GM18507 (cell line): ENCODE measurements around the gene ANP32A.

ENCODE experiments used
- DNase-seq: peaks from one replicate; pipeline ENCODE4 v3.0.0; 2011; ENCODE audit warnings: low read depth; ENCODE audit not compliant: insufficient read length; ENCODE audit errors: extremely low spot score
- FAIRE-seq: peaks from 2 replicates; lab custom pipeline; 2011; peaks lifted over from hg19 to GRCh38; lab: Jason Lieb, UNC

Gene ANP32A

GRCh38 chr15:68802373-68802772 lies 18.3 kb downstream of the ANP32A start:
- FAIRE-seq (no peak), DNase-seq (no peak)

- FAIRE-seq (no peak), DNase-seq (no peak)
These were observed 19.0 kb downstream of the ANP32A start for GRCh38 chr15:68801572-68802148.

GRCh38 chr15:68800875-68801274 lies 19.8 kb downstream of the ANP32A start:
- FAIRE-seq: no peak

GRCh38 chr15:68798346-68799094 lies 22.2 kb downstream of the ANP32A start:
- no peak for FAIRE-seq
- DNase-seq: no peak

More at GRCh38 chr15:68800875-68801274, 19.8 kb downstream of the ANP32A start:
- no peak for DNase-seq

- DNase-seq (no peak), FAIRE-seq (no peak)
These were observed 22.9 kb downstream of the ANP32A start for GRCh38 chr15:68797599-68798345.

GRCh38 chr15:68797191-68797590 lies 23.5 kb downstream of the ANP32A start:
- FAIRE-seq (peak; percentile 75), DNase-seq (no peak)

- no peak for DNase-seq
- no peak for FAIRE-seq
These were observed 24.1 kb downstream of the ANP32A start for GRCh38 chr15:68796576-68796975.

- peak; percentile 78 for FAIRE-seq
These were observed 25.3 kb downstream of the ANP32A start for GRCh38 chr15:68795298-68795848.

GRCh38 chr15:68794863-68795262 lies 25.8 kb downstream of the ANP32A start:
- DNase-seq (no peak), FAIRE-seq (no peak)

More at GRCh38 chr15:68795298-68795848, 25.3 kb downstream of the ANP32A start:
- DNase-seq: no peak

GRCh38 chr15:68794307-68794706 lies 26.4 kb downstream of the ANP32A start:
- FAIRE-seq (peak; percentile 84), DNase-seq (no peak)

- FAIRE-seq: no peak
These were observed 26.9 kb downstream of the ANP32A start for GRCh38 chr15:68793776-68794175.

GRCh38 chr15:68792901-68793766 lies 27.6 kb downstream of the ANP32A start:
- no peak for FAIRE-seq
- no peak for DNase-seq

More at GRCh38 chr15:68793776-68794175, 26.9 kb downstream of the ANP32A start:
- DNase-seq: no peak

- FAIRE-seq (peak; percentile 90), DNase-seq (peak; percentile 25)
These were observed 29.0 kb downstream of the ANP32A start for GRCh38 chr15:68791431-68792283.

GRCh38 chr15:68790910-68791309 lies 29.8 kb downstream of the ANP32A start:
- FAIRE-seq: no peak
- no peak for DNase-seq

- DNase-seq (no peak), FAIRE-seq (no peak)
These were observed 30.5 kb downstream of the ANP32A start for GRCh38 chr15:68790242-68790575.

- DNase-seq (no peak), FAIRE-seq (no peak)
These were observed 31.0 kb downstream of the ANP32A start for GRCh38 chr15:68789534-68790241.

GRCh38 chr15:68789091-68789490 lies 31.6 kb downstream of the ANP32A start:
- no peak for FAIRE-seq
- DNase-seq: no peak

GRCh38 chr15:68788264-68788624 lies 32.5 kb downstream of the ANP32A start:
- FAIRE-seq (no peak), DNase-seq (no peak)
